Glomerular visceral epithelial cell (primary cell): ENCODE measurements around the gene ARID1B.

Experiments
- DNase-seq: peaks from one replicate; pipeline ENCODE4 v3.0.0-alpha.2; 2016; ENCODE audit errors: extremely low spot score

The ARID1B gene

DNA sequence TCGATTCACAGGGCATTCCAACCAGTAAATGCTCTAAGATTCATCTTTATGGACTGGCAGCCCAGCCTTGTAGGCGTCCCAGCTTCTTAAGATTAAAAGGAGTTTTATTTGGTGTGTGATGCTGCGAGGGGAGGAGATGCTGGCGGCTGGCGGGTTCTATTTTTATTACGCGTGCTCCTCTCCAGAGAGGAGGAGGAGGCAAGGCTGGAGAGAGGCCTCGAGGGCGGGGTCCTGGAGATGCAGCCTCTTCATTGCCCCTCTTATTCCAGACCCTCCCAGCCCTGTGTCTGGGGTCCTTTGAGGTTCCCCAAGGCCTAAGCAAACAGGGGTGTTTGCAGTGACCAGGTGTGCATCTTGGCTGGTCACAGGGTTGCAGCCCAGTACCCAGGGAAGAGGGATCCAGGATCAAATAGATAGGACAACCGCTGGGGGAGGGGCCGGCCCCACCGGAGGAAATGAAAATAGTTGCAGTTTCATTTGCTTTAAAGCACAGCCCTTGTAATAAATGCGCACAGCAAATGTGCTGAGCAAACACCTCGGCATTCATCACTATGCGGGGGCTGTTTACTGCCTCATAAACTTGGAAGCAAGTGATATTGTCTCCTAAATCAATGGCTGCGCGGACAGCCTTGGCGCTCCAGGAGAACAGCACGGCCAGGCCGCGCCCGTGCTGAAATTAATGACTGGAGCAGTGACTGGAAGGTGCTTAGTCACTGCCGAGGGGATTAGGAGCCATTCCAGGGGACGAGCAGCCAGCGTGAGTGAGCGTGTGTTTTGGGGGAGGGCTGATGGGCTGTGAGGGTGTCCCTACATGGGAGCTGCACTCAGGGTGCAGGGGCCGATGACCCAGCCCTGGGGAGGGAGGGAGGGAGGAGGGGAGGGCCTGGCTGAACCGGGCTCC is 463.1 kb downstream of the ARID1B start:
- DNase-seq: peak; percentile 25

GRCh38 chr6:157240960-157241311 is 463.8 kb downstream of the ARID1B start:
- no peak for DNase-seq

- DNase-seq: no peak
Measured at GRCh38 chr6:157242791-157243190, 465.6 kb downstream of the ARID1B start.

GRCh38 chr6:157244175-157244574 is 467.0 kb downstream of the ARID1B start:
- DNase-seq: no peak

DNA sequence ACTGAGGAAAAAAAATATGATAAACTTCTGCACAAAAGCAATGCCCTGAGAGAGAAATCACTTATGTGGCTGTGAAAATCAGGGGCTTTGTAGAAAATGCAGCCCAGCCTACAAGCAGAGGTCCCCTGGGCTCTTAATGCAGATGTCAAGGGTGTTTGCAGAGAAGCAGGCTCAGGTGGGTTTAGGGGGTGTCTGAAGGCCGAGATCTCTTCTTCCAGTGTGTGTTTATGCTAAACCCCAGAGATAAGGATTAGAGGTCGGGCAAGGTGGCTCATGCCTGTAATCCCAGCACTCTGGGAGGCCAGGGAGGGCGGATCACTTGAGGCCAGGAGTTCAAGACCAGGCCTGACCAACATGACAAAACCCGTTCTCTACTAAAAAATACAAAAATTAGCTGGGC is 467.6 kb downstream of the ARID1B start:
- no peak for DNase-seq

GRCh38 chr6:157245436-157245835 is 468.3 kb downstream of the ARID1B start:
- DNase-seq: no peak

GRCh38 chr6:157246048-157246630 is 469.0 kb downstream of the ARID1B start:
- DNase-seq: no peak

DNA sequence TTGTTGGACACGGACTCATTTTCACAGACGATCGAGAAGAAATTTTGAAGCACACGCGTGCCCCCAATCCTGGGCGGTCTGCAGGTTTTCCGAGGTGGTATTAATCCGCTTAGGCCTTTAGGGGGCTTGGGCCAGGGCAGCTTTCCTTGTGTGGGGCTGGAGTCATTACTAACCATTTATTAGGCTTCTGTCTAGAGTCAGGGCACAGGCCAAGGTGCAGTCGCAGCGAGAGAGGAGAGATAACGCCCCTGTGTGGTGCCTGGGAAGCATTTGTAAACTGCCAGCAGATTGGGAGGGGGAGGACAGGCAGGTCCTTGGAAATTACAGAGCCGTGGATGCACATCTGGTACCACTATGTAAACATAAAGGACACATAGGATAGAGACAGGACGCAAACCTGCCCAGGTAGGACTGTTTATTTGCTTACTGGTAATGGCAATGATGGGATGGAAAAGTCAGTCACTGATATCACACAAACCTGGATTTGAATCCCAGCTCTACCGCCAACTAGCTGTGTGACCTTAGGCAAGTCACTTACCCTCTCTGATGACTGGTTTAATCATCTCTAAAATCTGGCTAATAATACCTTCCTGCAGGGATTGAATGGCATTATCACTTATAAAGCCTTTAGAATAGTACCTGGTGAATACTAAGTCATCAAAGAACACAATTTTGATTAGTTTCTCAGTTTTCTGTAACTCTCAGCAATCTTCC is 469.8 kb downstream of the ARID1B start:
- DNase-seq: no peak

- no peak for DNase-seq
Measured at GRCh38 chr6:157248264-157248663, 471.1 kb downstream of the ARID1B start.

DNA sequence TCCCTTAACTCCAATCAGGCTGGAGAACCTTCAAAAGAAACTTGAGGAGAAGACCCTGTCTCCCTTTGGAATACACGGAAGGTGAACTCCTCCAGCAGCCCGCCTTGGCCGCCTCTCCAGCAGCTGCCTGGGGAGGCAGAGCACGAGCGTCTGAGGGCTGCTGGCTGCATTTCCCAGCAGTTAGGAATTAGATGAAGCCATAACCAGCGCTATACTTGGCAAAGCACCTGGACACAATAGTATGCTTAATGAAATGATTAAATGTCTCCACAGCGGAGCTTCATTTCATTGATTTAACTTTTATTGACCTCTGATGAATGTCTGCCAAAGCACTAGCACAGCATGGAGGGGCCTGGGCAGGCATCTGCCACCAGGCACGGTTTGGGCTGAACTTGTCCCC is 472.6 kb downstream of the ARID1B start:
- no peak for DNase-seq

GRCh38 chr6:157251586-157252247 is 474.5 kb downstream of the ARID1B start:
- DNase-seq: no peak

DNA sequence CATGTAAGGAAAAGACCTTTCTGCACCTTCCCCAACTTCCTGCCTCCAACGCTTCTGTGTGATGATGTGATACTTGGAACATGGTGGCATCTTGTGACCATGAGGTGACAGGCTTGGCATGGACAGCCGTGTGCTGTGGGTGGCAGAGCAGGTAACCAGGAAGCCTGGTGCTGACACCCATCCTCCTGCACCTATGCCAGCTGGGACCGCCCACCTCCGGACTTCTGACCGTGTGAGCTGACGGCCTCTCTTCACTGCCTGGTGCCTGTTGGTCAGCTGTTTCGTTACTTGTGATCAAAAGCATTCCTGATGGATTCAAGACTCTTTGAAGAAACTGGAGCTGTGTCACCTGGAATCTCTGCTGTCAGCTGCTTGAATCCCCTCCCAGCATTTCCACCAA is 475.8 kb downstream of the ARID1B start:
- DNase-seq: no peak

DNA sequence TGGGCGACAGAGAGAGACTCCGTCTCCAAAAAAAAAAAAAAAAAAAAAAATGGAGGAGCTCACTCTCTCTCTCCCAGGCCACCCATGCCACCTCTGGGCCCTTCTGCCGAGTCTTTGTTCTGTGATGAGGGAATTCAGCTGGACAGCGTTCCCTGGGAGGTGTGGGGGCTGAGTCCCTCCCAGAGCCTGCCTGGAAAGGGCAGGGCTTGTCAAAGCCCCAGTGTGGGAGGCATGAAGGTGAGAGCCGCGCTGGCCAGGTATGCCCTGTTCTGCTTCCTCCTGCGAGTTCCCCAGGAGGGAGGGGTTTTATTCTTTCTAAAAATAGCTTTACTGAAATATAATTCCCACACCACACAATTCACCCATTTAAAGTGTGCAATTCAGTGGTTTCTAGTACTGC is 476.5 kb downstream of the ARID1B start:
- DNase-seq: no peak

DNA sequence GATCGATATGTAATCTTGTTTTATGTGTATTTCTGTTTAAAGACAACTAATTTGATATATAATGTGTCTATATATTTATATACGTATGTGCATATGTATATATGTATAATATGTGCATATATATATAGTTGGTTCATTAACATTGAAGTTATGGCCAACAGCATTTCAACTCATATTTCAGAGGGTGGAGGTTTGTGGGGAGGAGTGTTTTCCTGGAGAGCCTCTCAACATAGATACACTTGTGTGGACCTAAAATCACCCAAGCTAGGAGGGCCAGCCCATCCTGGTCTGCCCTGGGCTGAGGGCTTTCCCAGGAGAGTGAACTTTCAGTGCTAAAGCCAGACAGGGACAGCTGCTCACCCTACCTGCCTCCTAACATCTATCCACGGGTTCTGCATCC is 477.4 kb downstream of the ARID1B start:
- no peak for DNase-seq

- DNase-seq: no peak
Measured at GRCh38 chr6:157255079-157255478, 477.9 kb downstream of the ARID1B start.

DNA sequence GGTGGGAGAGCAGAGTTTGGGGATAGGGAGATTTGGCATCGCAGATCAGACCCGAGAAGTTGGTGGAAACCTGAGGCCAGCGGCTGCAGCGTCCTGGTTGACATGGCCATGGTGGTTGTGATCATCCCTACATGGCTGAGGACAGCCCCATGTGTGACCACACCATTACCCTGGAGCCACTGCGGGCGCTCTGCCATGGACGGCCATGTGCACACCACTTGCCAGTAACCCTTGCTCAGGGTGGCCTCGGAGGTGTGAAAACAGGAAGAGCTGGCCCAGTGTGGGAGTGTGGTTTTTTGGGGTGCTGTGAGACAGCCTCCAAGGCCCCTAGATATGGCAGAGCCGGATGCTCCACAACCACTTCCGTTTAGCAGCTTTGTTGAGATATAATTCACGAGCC is 481.7 kb downstream of the ARID1B start:
- DNase-seq: no peak

- no peak for DNase-seq
Measured at GRCh38 chr6:157259443-157259842, 482.3 kb downstream of the ARID1B start.
